ENCODE data around the gene ZDHHC14.

ZDHHC14 gene

DNA sequence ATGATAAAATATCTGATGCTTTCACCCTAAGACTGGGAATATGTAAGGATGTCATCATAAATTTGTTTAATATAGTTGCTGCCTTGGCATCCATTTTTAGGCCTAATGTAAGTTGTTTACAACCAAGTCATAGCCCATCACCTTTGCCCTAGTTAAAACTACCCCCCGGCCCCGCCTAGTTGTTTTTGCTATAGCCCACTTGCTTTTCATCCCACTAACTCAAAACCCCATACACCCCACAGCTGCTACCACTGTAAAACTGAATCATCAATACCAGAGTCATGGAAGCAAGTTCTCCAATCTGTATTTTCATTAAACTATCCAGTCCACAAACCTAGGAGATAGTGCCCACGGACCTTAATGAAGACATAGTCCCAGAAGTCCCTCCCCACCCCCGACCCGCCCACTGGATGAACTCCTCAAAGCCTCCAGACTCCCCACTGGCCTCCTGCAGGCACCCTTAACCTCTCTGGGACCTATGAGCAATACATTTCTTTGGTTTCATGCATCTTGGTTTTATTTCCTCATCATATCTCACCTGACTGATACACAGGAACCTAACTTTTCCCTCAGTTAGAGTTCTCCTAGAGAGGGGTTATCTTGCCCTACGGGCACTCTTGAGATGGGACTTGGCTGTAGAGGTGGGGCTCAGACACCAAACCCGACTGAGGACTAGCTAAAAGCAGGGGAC lies 12.5 kb upstream of the ZDHHC14 start:
- no peak overlapping the region for H3K4me3 ChIP-seq (ENCODE audit: low read depth, low read length)
- no peak for DNase-seq (ENCODE audit: low read depth, low spot score)
- TF ChIP-seq, protein P1, sequence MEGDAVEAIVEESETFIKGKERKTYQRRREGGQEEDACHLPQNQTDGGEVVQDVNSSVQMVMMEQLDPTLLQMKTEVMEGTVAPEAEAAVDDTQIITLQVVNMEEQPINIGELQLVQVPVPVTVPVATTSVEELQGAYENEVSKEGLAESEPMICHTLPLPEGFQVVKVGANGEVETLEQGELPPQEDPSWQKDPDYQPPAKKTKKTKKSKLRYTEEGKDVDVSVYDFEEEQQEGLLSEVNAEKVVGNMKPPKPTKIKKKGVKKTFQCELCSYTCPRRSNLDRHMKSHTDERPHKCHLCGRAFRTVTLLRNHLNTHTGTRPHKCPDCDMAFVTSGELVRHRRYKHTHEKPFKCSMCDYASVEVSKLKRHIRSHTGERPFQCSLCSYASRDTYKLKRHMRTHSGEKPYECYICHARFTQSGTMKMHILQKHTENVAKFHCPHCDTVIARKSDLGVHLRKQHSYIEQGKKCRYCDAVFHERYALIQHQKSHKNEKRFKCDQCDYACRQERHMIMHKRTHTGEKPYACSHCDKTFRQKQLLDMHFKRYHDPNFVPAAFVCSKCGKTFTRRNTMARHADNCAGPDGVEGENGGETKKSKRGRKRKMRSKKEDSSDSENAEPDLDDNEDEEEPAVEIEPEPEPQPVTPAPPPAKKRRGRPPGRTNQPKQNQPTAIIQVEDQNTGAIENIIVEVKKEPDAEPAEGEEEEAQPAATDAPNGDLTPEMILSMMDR (IDR thresholded peaks at IDR 0.05; ENCODE audit: low read depth, low read length), result no peak
- in situ Hi-C loops (cut with HindIII; ENCODE audit: low sequenced_read_pairs), result no loop called here

DNA sequence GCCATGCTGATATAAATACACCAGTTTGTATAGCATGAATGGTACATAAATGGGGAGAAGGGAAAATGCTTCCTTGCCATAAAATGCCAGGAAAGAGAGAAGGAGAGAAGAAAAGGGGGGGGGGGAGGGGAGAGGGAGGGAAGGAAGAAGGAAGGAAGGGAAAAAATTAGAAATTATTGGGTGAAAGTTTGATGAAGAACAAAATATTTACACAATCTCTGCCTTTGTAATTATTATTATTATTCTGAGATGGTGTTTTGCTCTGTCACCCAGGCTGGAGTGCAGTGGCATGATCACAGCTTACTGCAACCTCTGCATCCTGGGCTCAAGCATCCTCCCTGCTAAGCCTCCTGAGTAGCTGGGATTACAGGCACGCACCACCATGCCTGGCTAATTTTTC lies 10.2 kb upstream of the ZDHHC14 start:
- DNase-seq (ENCODE audit: low read depth, low spot score), result no peak
- no peak overlapping the region for H3K4me3 ChIP-seq (ENCODE audit: low read depth, low read length)
- in situ Hi-C loops (cut with HindIII; ENCODE audit: low sequenced_read_pairs), result no loop called here
- TF ChIP-seq, protein P1 (IDR thresholded peaks at IDR 0.05; ENCODE audit: low read depth, low read length), result no peak

DNA sequence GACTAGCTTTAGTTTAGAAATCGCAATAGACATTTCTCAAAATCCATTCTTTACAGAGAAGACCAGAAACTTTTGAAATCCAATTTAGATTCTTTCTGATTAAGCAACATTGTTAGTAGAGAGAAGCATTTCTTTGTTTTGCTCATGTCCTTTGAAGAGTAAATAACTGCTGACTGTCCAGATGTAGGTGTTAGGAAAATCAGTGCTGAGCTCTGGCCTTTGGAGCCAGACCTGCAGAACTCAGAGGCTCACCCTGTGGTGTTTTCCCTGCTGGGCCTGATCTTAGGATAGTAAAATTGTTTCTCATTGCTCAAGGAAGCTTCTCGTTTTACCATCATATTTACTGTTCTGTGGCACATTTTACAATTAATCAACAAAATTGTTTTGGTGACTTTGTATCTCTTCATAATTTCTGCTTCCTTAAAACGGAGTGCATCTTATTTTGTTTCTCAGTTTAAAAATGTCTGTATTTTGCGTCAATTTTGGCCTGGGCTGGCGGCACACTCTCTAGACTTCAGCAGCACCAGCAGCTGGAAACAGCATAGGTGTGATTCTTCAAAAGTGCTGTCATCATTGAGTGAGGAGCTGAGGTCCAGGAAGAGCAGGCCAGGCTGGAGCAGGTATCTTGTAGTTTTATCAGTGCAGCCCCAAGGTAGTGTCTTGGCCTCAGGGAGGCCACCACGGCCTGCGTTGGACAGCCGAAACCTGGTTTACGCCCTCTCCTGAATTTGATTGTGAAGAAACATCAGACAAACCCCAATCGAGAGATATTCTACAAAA lies 8.3 kb upstream of the ZDHHC14 start:
- in situ Hi-C loops (cut with HindIII; ENCODE audit: low sequenced_read_pairs), result no loop called here
- no peak for DNase-seq (ENCODE audit: low read depth, low spot score)
- TF ChIP-seq, protein P1 (IDR thresholded peaks at IDR 0.05; ENCODE audit: low read depth, low read length), result no peak
- no peak overlapping the region for H3K4me3 ChIP-seq (ENCODE audit: low read depth, low read length)

- TF ChIP-seq, protein P1 (IDR thresholded peaks at IDR 0.05; ENCODE audit: low read depth, low read length), result no peak
- in situ Hi-C loops (cut with HindIII; ENCODE audit: low sequenced_read_pairs), result no loop called here
- H3K4me3 ChIP-seq (ENCODE audit: low read depth, low read length), result no peak overlapping the region
- DNase-seq (ENCODE audit: low read depth, low spot score), result no peak
Measured at GRCh38 chr6:157374889-157375443, 6.0 kb upstream of the ZDHHC14 start.

DNA sequence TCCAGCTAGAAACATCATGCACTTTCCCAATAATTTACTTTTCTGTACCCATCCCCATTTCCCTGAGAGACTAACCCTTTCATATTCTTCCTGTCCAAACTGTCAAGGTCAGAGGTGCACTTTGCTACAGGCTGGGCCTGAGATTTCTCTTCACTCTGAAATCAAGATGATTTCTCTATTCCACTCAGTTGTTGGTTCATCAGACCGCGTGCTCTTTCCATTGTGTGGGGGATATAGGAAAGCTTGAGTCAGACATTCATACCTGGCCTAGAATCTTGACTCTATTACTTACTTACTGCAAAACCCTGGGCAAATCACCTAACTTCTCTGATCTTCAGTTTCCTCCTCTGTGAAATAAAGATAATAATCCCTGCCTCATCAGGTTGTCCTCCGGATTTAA lies 4.7 kb upstream of the ZDHHC14 start:
- DNase-seq (ENCODE audit: low read depth, low spot score), result no peak
- in situ Hi-C loops (cut with HindIII; ENCODE audit: low sequenced_read_pairs), result no loop called here
- H3K4me3 ChIP-seq (ENCODE audit: low read depth, low read length), result no peak overlapping the region
- TF ChIP-seq, protein P1 (IDR thresholded peaks at IDR 0.05; ENCODE audit: low read depth, low read length), result no peak

GRCh38 chr6:157376706-157377230 lies 4.2 kb upstream of the ZDHHC14 start:
- no peak overlapping the region for H3K4me3 ChIP-seq (ENCODE audit: low read depth, low read length)
- TF ChIP-seq, protein P1 (IDR thresholded peaks at IDR 0.05; ENCODE audit: low read depth, low read length), result no peak
- in situ Hi-C loops (cut with HindIII; ENCODE audit: low sequenced_read_pairs), result no loop called here
- DNase-seq (ENCODE audit: low read depth, low spot score), result peak; percentile 10

Measured in astrocyte of the spinal cord (primary cell).